GM12891 (cell line): ENCODE data around the gene HSD17B11.

ENCODE experiments used
- POLR2A ChIP-seq: IDR thresholded peaks from 2 replicates; pipeline ENCODE4 v1.6.1; 2011; ENCODE audit warnings: low read depth, low read length, control low read depth
- POLR2AphosphoS5 ChIP-seq: IDR thresholded peaks from 2 replicates; pipeline ENCODE4 v1.6.1; 2011; ENCODE audit warnings: low read depth, low read length, control low read depth

DNA sequence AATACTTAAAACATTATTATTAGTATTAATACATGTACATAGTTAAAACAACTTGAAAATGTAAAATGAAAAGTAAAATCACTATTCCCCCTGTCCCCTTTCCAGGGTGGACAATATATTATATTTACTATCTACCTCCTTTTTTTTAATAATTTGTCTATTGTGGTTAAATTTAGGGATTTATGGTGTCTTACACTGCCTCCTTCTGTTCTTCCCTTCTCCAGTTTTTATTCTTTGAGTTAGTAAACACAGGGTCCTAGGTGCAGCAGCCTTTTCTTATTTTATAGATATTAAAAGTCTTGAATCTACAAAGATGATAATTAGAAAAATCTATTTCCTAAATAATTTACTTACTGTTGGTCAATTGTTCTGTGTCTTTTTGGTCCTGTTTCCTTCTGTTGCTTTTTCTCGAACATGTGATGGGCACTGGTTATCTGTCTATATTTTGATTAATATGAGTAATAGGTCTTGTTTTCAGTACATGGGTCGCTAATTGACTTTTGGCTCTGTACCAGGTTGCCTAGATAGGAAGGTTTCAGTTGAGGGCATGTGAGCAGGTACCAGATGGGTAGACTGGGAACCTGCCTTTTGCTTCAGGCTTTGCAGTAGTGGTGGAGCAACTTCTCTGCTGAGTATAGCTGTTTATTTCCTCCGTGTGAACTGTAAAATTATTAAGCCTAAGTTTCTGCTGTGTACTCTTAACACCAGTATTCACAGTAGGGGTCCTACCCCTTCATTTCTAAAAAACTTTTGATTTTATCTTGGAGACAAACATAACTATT lies 32.5 kb upstream of the HSD17B11 start:
- TF ChIP-seq POLR2AphosphoS5 = no peak
- TF ChIP-seq POLR2A = no peak
